GM12878 (cell line): Measurements from ENCODE around the gene MCOLN2. TPM values are rescaled to one million over a fixed set of nuclear protein-coding genes. Genes with fewer than 3 reads are reported as not detected.

Experiments used
- ATAC-seq: fragments of 200-7000 bp; cut with Tn5 transposase; 3 replicates; pipeline ENCODE4 v1.9.1; 2020; ENCODE audit warnings: mild to moderate bottlenecking, moderate library complexity
- BruUV-seq: library from RNA; stranded (reverse); fragments of 400-500 nt; replicated peaks from 2 replicates; lab custom pipeline; 2021; lab: Mats Ljungman, UMichigan
- CTCF ChIA-PET: fragments of 300-600 bp; sonication (Branson Sonifier 250); formaldehyde crosslinking; extraction: SDS; loops from one replicate; lab custom pipeline; 2021; ENCODE audit warnings: inconsistent platforms; lab: Yijun Ruan, JAX
- POLR2A ChIA-PET: fragments of 350-600 bp; formaldehyde crosslinking; extraction: SDS; loops from one replicate; lab custom pipeline; 2021; ENCODE audit warnings: inconsistent platforms; lab: Charles Lee
- RAD21 ChIA-PET: fragments of 300-600 bp; sonication (Branson Sonifier 250); formaldehyde crosslinking; loops from one replicate; lab custom pipeline; 2023; ENCODE audit warnings: antibody characterized with exemption; ENCODE audit not compliant: unreplicated experiment; lab: Charles Lee
- SMC1A ChIA-PET: fragments of 300-600 bp; sonication (Branson Sonifier 250); formaldehyde crosslinking; loops from one replicate; lab custom pipeline; 2023; ENCODE audit not compliant: unreplicated experiment, uncharacterized antibody; lab: Charles Lee
- DNase-seq: peaks from one replicate; pipeline ENCODE4 v3.0.0-alpha.2; 2011; ENCODE audit warnings: low read depth, low spot score
- FAIRE-seq: peaks from 3 replicates; lab custom pipeline; 2011; peaks lifted over from hg19 to GRCh38; lab: Jason Lieb, UNC
- H2AFZ ChIP-seq: 2 replicates; pipeline ENCODE4 v1.6.0; 2011; ENCODE audit warnings: low read depth, low read length, control low read depth; ENCODE audit not compliant: control insufficient read depth
- H3K27ac ChIP-seq: 2 replicates; pipeline ENCODE4 v1.5.1; 2011; ENCODE audit warnings: control low read depth; ENCODE audit not compliant: control insufficient read depth, insufficient read depth
- H3K27me3 ChIP-seq, 2 experiments: replicated peaks in 1 of 2; 2 replicates each; pipeline versions ENCODE4 v1.6.0 to v1.6.1; 2011; ENCODE audit warnings: low read length in 1 of 2; ENCODE audit not compliant: control insufficient read depth in 2 of 2, insufficient read depth in 2 of 2
- H3K36me3 ChIP-seq, 2 experiments: 2 replicates each; pipeline ENCODE4 v1.5.1; 2011; ENCODE audit warnings: low read length in 1 of 2; ENCODE audit not compliant: control insufficient read depth in 2 of 2, insufficient read depth in 2 of 2
- H3K4me1 ChIP-seq: 2 replicates; pipeline ENCODE4 v1.6.1; 2011; ENCODE audit warnings: mild to moderate bottlenecking, low read length, moderate library complexity, mixed read lengths; ENCODE audit not compliant: control insufficient read depth, insufficient read depth
- H3K4me2 ChIP-seq: 2 replicates; pipeline ENCODE4 v1.6.0; 2011; ENCODE audit warnings: control low read depth; ENCODE audit not compliant: control insufficient read depth, insufficient read depth
- H3K4me3 ChIP-seq: fragments of 200-600 bp; sonication (generic); 2 replicates; pipeline ENCODE4 v1.5.1; 2016
- H3K79me2 ChIP-seq: 2 replicates; pipeline ENCODE4 v1.6.0; 2011; ENCODE audit warnings: low read length; ENCODE audit not compliant: control insufficient read depth, insufficient read depth
- H3K9ac ChIP-seq: 2 replicates; pipeline ENCODE4 v1.8.0; 2011; ENCODE audit warnings: low read length, control low read depth, mixed read lengths; ENCODE audit not compliant: control insufficient read depth, insufficient read depth
- H3K9me3 ChIP-seq: replicated peaks from 3 replicates; pipeline ENCODE4 v1.5.1; 2011; ENCODE audit warnings: mild to moderate bottlenecking, low read length; ENCODE audit not compliant: control insufficient read depth, insufficient read depth
- H4K20me1 ChIP-seq: 2 replicates; pipeline ENCODE4 v1.6.0; 2011; ENCODE audit not compliant: control insufficient read depth, insufficient read depth
- BHLHE40 ChIP-seq, 2 experiments: fragments of 450-650 bp in 1 of 2; IDR thresholded peaks; 2 replicates each; pipeline ENCODE4 v1.6.1; 2011 to 2017; ENCODE audit warnings: low read depth in 2 of 2, borderline replicate concordance in 1 of 2, improper control_type of control experiment in 1 of 2, low read length in 1 of 2, mild to moderate bottlenecking in 1 of 2
- CBFB ChIP-seq: IDR thresholded peaks from 2 replicates; pipeline ENCODE4 v1.6.1; 2016; ENCODE audit warnings: antibody characterized with exemption, low read depth
- E2F4 ChIP-seq: IDR thresholded peaks from 2 replicates; pipeline ENCODE4 v1.6.1; 2012; ENCODE audit warnings: low read depth, low read length, improper control_type of control experiment
- HDAC6 ChIP-seq: fragments of 200-600 bp; sonication (generic); IDR thresholded peaks from one replicate; pipeline ENCODE4 v1.8.0; 2017; ENCODE audit warnings: antibody characterized with exemption; ENCODE audit not compliant: unreplicated experiment
- PAX5 ChIP-seq: IDR thresholded peaks from 2 replicates; pipeline ENCODE4 v1.6.1; 2011; ENCODE audit warnings: low read depth, low read length, borderline replicate concordance
- SIN3A ChIP-seq: IDR thresholded peaks from 2 replicates; pipeline ENCODE4 v1.6.1; 2012; ENCODE audit warnings: low read depth, low read length, improper control_type of control experiment
- STAT3 ChIP-seq: IDR thresholded peaks from 2 replicates; pipeline ENCODE4 v1.6.1; 2011; ENCODE audit warnings: low read depth, low read length, improper control_type of control experiment
- WGBS: methylation state at CpG from one replicate; pipeline ENCODE4 v1.1.6; 2016; ENCODE audit warnings: low lambda C conversion rate; ENCODE audit not compliant: insufficient replicate concordance, insufficient coverage; ENCODE audit errors: missing lambda C conversion rate; 5-methylcytosine and 5-hydroxymethylcytosine counted together
- in situ Hi-C: fragments of 300-500 bp; cut with MboI; formaldehyde crosslinking; loops from 9 replicates; pipeline ENCODE4 v1.14.3; 2018; ENCODE audit warnings: mixed read lengths
- intact Hi-C: fragments of 100-400 bp; cut with micrococcal nuclease; formaldehyde crosslinking; loops from one replicate; pipeline ENCODE4 v1.14.2; 2022; ENCODE audit not compliant: unreplicated experiment
- polyA plus RNA-seq, 11 experiments: library from polyadenylated mRNA; depleted of rRNA in 4 of 11; unstranded in 6 of 11; stranded (reverse) in 5 of 11; fragments of >200 nt; fragmentation: Nextera tagmentation in 4 of 11; fragmentation: Illumina TruSeq in 1 of 11; extraction: Ambion mirVana in 4 of 11; extraction: Trizol in 1 of 11; gene quantifications; 1 replicate in 1 of 11; 2 replicates in 10 of 11; pipeline versions ENCODE4 v1.2.1 to v1.2.3, GENCODE V29; 2011 to 2016; ENCODE audit warnings: inconsistent platforms in 2 of 11, missing spikeins in 2 of 11, low read depth in 1 of 11
- total RNA-seq, 4 experiments: library from RNA; depleted of rRNA in 3 of 4; stranded (reverse); fragments of >200 nt in 3 of 4; fragmentation: Illumina TruSeq in 1 of 4; extraction: Trizol in 1 of 4; gene quantifications; 2 replicates each; pipeline versions ENCODE4 v1.2.1 to v1.2.3, GENCODE V29; 2013 to 2021
- TF ChIP-seq, protein P1 (sequence below): fragments of 450-650 bp; IDR thresholded peaks from 2 replicates; pipeline ENCODE4 v1.6.1; 2016; ENCODE audit warnings: mild to moderate bottlenecking

The MCOLN2 gene
- total and polyA plus RNA-seq, 10 of the 15 experiments (the other 5 are each of a cell fraction or from before 2014, with no cell fraction given), result 25.9 to 233 (median 109) TPM

- in situ Hi-C loops, result no loop called here
- no peak for ATAC-seq
Measured at GRCh38 chr1:84930329-84930728, 66.6 kb downstream of the MCOLN2 start.

GRCh38 chr1:84929581-84929980 is 67.3 kb downstream of the MCOLN2 start:
- Histone ChIP-seq H3K4me1 (no peaks in the 10 kb centered on the region), H3K27me3 (no peaks in the 10 kb centered on the region), H3K36me3 (peaks cover 2 to 18% of the 10 kb centered on the region in 2 experiments), H2AFZ (no peak overlapping the region), H3K4me3 (no peak overlapping the region), H3K9me3 (no peaks in the 10 kb centered on the region), H4K20me1 (no peaks in the 10 kb centered on the region), H3K9ac (no peak overlapping the region), H3K27ac (no peak overlapping the region), H3K79me2 (no peaks in the 10 kb centered on the region; the same call in 1 of the 2 replicates), H3K4me2 (no peak overlapping the region)
- in situ Hi-C loops (no loop called here), intact Hi-C loops (loop anchor here (2.0 kb wide), 1 partner anchor 147 kb away; no protein-coding TSS in a partner anchor)
- ATAC-seq, result no peak
- POLR2A ChIA-PET, result interaction anchor here (0.7 kb wide), 1 partner anchor 63 kb away, joined by 3 read pairs; no protein-coding TSS in a partner anchor
- BruUV-seq, result no TSS peak
- RAD21 ChIA-PET, result no interaction called here
- SMC1A ChIA-PET, result interaction anchor here (1.0 kb wide), 1 partner anchor 83 kb away, joined by 3 read pairs; no protein-coding TSS in a partner anchor
- 86% methylated on average over 1 of the region's 1 CpG for WGBS
- no peak for FAIRE-seq
- DNase-seq, result no peak
- CTCF ChIA-PET, result interaction anchor here (1.0 to 1.4 kb wide), 2 partner anchors 9 to 15 kb away, joined by 4 to 7 read pairs; no protein-coding TSS in a partner anchor
- TF ChIP-seq PAX5 (no peak), SIN3A (no peak), CBFB (no peak), E2F4 (no peak), BHLHE40 (IDR thresholded peaks at IDR 0.05; ENCODE audit: borderline replicate concordance in 1 of 2, low read depth in 2 of 2, low read length in 1 of 2) (no peak), STAT3 (no peak)
- TF ChIP-seq, protein P1, sequence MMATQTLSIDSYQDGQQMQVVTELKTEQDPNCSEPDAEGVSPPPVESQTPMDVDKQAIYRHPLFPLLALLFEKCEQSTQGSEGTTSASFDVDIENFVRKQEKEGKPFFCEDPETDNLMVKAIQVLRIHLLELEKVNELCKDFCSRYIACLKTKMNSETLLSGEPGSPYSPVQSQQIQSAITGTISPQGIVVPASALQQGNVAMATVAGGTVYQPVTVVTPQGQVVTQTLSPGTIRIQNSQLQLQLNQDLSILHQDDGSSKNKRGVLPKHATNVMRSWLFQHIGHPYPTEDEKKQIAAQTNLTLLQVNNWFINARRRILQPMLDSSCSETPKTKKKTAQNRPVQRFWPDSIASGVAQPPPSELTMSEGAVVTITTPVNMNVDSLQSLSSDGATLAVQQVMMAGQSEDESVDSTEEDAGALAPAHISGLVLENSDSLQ, result no peak

More at GRCh38 chr1:84930329-84930728, 66.6 kb downstream of the MCOLN2 start:
- H3K4me3 ChIP-seq, result no peak overlapping the region
- H3K79me2 ChIP-seq, result no peaks in the 10 kb centered on the region; the same call in 1 of the 2 replicates
- POLR2A ChIA-PET, result no interaction called here
- no peak for TF ChIP-seq HDAC6
- WGBS, result 92% methylated on average over 4 of the region's 4 CpGs
- BruUV-seq, result no TSS peak
- no peaks in the 10 kb centered on the region for H4K20me1 ChIP-seq
- no peaks in the 10 kb centered on the region for H3K27me3 ChIP-seq
- SMC1A ChIA-PET, result interaction anchor here (0.6 to 2.5 kb wide), 2 partner anchors 25 to 97 kb away, joined by 3 to 6 read pairs; no protein-coding TSS in a partner anchor
- H3K9ac ChIP-seq, result no peak overlapping the region
- CTCF ChIA-PET, result no interaction called here
- intact Hi-C loops, result loop anchor here (10.0 kb wide), 2 partner anchors 306 to 996 kb away; no protein-coding TSS in a partner anchor
- H3K9me3 ChIP-seq, result no peaks in the 10 kb centered on the region
- H3K27ac ChIP-seq, result no peak overlapping the region
- peaks cover 2 to 26% of the 10 kb centered on the region in 2 experiments for H3K36me3 ChIP-seq
- H3K4me1 ChIP-seq, result no peaks in the 10 kb centered on the region
- FAIRE-seq (no peak), DNase-seq (no peak)
- H3K4me2 ChIP-seq, result no peak overlapping the region
- RAD21 ChIA-PET, result no interaction called here
- no peak overlapping the region for H2AFZ ChIP-seq
